Esophagus squamous epithelium (tissue), 5 donors: ENCODE measurements around the gene ARID5B. TPM values are rescaled to one million over a fixed set of nuclear protein-coding genes. Genes with fewer than 3 reads are reported as not detected.

Experiments
- DNase-seq: peaks from one replicate; lab custom pipeline; 2025; lab: John Stamatoyannopoulos, UW
- H3K27ac ChIP-seq, 4 donors: fragments of 200-600 bp; sonication (generic); one replicate each; pipeline ENCODE4 v1.5.1; 2016 to 2019; ENCODE audit warnings: mild to moderate bottlenecking in 1 of 4
- H3K27me3 ChIP-seq, 4 donors: fragments of 200-600 bp; sonication (generic); 1 replicate in 3 of 4; 2 replicates in 1 of 4; pipeline versions ENCODE4 v1.5.1 to v1.6.0; 2017 to 2021; ENCODE audit warnings: antibody characterized with exemption in 1 of 4
- H3K36me3 ChIP-seq, 3 donors: fragments of 200-600 bp; sonication (generic); one replicate each; pipeline ENCODE4 v1.5.1; 2016 to 2019
- H3K4me1 ChIP-seq, 3 donors: fragments of 200-600 bp; sonication (generic); one replicate each; pipeline ENCODE4 v1.5.1; 2017 to 2019
- H3K4me3 ChIP-seq, 4 donors: fragments of 200-600 bp; sonication (generic); 1 replicate in 3 of 4; 2 replicates in 1 of 4; pipeline ENCODE4 v1.5.1; 2016 to 2019; ENCODE audit warnings: mild to moderate bottlenecking in 2 of 4, moderate library complexity in 1 of 4
- H3K9me3 ChIP-seq, 3 donors: fragments of 200-600 bp; sonication (generic); one replicate each; pipeline ENCODE4 v1.5.1; 2016 to 2019
- CTCF ChIP-seq, 6 experiments: fragments of 450-650 bp in 4 of 6; fragments of 200-600 bp in 2 of 6; sonication (generic) in 2 of 6; IDR thresholded peaks; one replicate each; pipeline ENCODE4 v1.5.1; 2016 to 2019; ENCODE audit warnings: antibody characterized with exemption in 6 of 6, mild to moderate bottlenecking in 4 of 6, moderate library complexity in 4 of 6
- POLR2A ChIP-seq, 4 donors: fragments of 450-650 bp; IDR thresholded peaks; one replicate each; pipeline ENCODE4 v1.6.1; 2017; ENCODE audit warnings: antibody characterized with exemption in 4 of 4, mild to moderate bottlenecking in 4 of 4, moderate library complexity in 3 of 4
- WGBS, 2 donors: methylation state at CpG; one replicate each; pipeline ENCODE4 v1.1.5; 2018; 5-methylcytosine and 5-hydroxymethylcytosine counted together
- intact Hi-C: fragments of 100-400 bp; cut with DNase I; formaldehyde crosslinking; loops from one replicate; pipeline ENCODE4 v1.15.0; 2022
- total RNA-seq, 4 donors: library from RNA; depleted of rRNA; stranded (reverse); fragments of >200 nt; gene quantifications; one replicate each; pipeline ENCODE4 v1.1.0, GENCODE V29; 2016
- donor health status: DM: yes; HTN: yes; CAD: no.

The ARID5B gene
- total RNA-seq, 4 donors from 2014 or later: 18.0 to 38.1 (median 30.2) TPM

- H3K27ac ChIP-seq: no peak overlapping the region
- H3K27me3 ChIP-seq: no peaks in the 10 kb centered on the region
- no peak for DNase-seq
- peaks cover 0 to 22% (median 0%) of the 10 kb centered on the region in 3 donors for H3K36me3 ChIP-seq
- WGBS, 2 donors: 54 to 66% methylated on average over 3 of the region's 3 CpGs
- no peaks in the 10 kb centered on the region for H3K9me3 ChIP-seq
- peaks cover 4 to 19% (median 4%) of the 10 kb centered on the region in 3 donors for H3K4me1 ChIP-seq
- no peak overlapping the region for H3K4me3 ChIP-seq
- TF ChIP-seq CTCF (IDR thresholded peaks at IDR 0.05) (no peak), POLR2A (IDR thresholded peaks at IDR 0.05) (no peak)
- intact Hi-C loops: no loop called here
Measured at GRCh38 chr10:61965703-61966395, 64.3 kb downstream of the ARID5B start.

GRCh38 chr10:61967298-61967697 is 65.8 kb downstream of the ARID5B start:
- intact Hi-C loops: no loop called here
- DNase-seq: no peak
- Histone ChIP-seq H3K36me3 (peaks cover 0 to 11% (median 0%) of the 10 kb centered on the region in 3 donors), H3K4me1 (peaks cover 4 to 25% (median 4%) of the 10 kb centered on the region in 3 donors), H3K4me3 (no peak overlapping the region), H3K27ac (no peak overlapping the region), H3K9me3 (no peaks in the 10 kb centered on the region), H3K27me3 (no peaks in the 10 kb centered on the region)
- TF ChIP-seq CTCF (IDR thresholded peaks at IDR 0.05) (no peak), POLR2A (IDR thresholded peaks at IDR 0.05) (no peak)
- 86 to 98% methylated on average over 4 of the region's 4 CpGs for WGBS, 2 donors

GRCh38 chr10:61970182-61971002 is 68.9 kb downstream of the ARID5B start:
- TF ChIP-seq POLR2A (IDR thresholded peaks at IDR 0.05) (no peak), CTCF (IDR thresholded peaks at IDR 0.05) (no peak)
- Histone ChIP-seq H3K36me3 (peaks cover 0 to 5% (median 0%) of the 10 kb centered on the region in 3 donors), H3K27ac (peak overlapping the region in 3 of 4 donors; percentile 31 to 56 (median 45)), H3K4me3 (no peak overlapping the region), H3K27me3 (no peaks in the 10 kb centered on the region), H3K9me3 (no peaks in the 10 kb centered on the region), H3K4me1 (peaks cover 4 to 43% (median 15%) of the 10 kb centered on the region in 3 donors)
- intact Hi-C loops: no loop called here
- WGBS, 2 donors: 74 to 76% methylated on average over 6 of the region's 6 CpGs
- no peak for DNase-seq

GRCh38 chr10:61971003-61971325 is 69.5 kb downstream of the ARID5B start:
- Histone ChIP-seq H3K27ac (peak overlapping the region in 2 of 4 donors; percentile 31 to 45), H3K36me3 (peaks cover 0 to 5% (median 0%) of the 10 kb centered on the region in 3 donors), H3K4me3 (no peak overlapping the region), H3K27me3 (no peaks in the 10 kb centered on the region), H3K9me3 (no peaks in the 10 kb centered on the region), H3K4me1 (peaks cover 4 to 49% (median 15%) of the 10 kb centered on the region in 3 donors)
- no peak for TF ChIP-seq CTCF (IDR thresholded peaks at IDR 0.05)
- TF ChIP-seq POLR2A (IDR thresholded peaks at IDR 0.05): no peak
- no peak for DNase-seq
- intact Hi-C loops: no loop called here

GRCh38 chr10:61973169-61973568 is 71.7 kb downstream of the ARID5B start:
- Histone ChIP-seq H3K36me3 (no peaks in the 10 kb centered on the region), H3K27me3 (no peaks in the 10 kb centered on the region), H3K27ac (peak overlapping the region in 2 of 4 donors; percentile 14 to 19), H3K4me3 (no peak overlapping the region), H3K4me1 (peaks cover 4 to 50% (median 15%) of the 10 kb centered on the region in 3 donors), H3K9me3 (peaks cover 0 to 3% (median 0%) of the 10 kb centered on the region in 3 donors)
- 66 to 81% methylated on average over 2 of the region's 2 CpGs for WGBS, 2 donors
- no peak for DNase-seq
- TF ChIP-seq CTCF (IDR thresholded peaks at IDR 0.05): no peak
- TF ChIP-seq POLR2A (IDR thresholded peaks at IDR 0.05): no peak
- intact Hi-C loops: no loop called here
